Measurements from ENCODE around the gene CCDC170. TPM values are rescaled to one million over a fixed set of nuclear protein-coding genes. Genes with fewer than 3 reads are reported as not detected.
A peak's percentile ranks its signal among the peaks of the same experiment; 100 is the strongest.

CCDC170 gene
- total RNA-seq, 1 experiment from 2014 or later, result not detected

DNA sequence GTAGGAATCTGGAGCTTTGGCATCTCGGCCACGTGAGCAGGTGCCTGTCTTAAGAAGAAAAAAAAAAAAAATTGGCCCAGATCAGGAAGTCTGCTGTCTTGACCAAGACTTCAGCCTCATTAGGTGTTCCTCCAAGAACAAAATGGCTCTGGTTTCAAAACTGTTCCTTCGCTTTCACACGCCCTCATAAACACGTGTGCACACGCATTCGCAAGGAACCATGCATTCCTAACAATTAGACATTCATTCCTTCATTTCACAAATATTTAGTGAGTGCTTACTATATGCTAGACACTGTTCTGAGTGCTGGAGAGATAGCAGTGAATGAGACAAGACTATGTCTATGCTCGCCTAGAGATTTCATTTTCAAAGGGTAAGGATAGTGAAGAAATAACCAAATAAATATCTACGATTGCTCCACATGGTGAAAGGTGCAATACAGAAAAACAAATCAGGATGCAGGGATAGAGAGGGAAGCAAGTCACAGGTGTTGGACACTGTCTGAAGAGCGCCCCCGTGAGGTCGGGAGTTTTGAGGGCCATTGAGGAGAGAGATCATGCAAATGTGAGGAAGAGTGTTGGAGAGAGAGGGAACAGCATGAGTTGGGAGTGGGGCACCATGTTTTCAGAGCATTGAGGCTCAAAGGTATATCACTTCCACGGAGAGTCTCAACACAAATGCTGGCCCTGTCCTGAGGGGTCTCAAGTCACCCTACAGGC lies 53.3 kb downstream of the CCDC170 start:
- no peak overlapping the region for H3K4me2 ChIP-seq (ENCODE audit: low read length)
- no peaks in the 10 kb centered on the region for H4K20me1 ChIP-seq (ENCODE audit: low read length)
- no peaks in the 10 kb centered on the region for H3K9me3 ChIP-seq (ENCODE audit: low read length)
- no peaks in the 10 kb centered on the region for H3F3A ChIP-seq (ENCODE audit: low read length, unreplicated experiment)
- no peak overlapping the region for H2AFZ ChIP-seq (ENCODE audit: low read length)
- no peaks in the 10 kb centered on the region; the same call in 1 of the 2 replicates for H3K4me1 ChIP-seq (ENCODE audit: insufficient read depth, low read length)
- no peak overlapping the region for H3K4me3 ChIP-seq (ENCODE audit: low read length)
- intact Hi-C loops (cut with micrococcal nuclease), result no loop called here
- BruUV-seq (replicated peaks), result no TSS peak
- DNase-seq (no peak), ATAC-seq (no peak)
- no peaks in the 10 kb centered on the region for H3K36me3 ChIP-seq (ENCODE audit: low read depth, low read length)
- TF ChIP-seq, protein P1, sequence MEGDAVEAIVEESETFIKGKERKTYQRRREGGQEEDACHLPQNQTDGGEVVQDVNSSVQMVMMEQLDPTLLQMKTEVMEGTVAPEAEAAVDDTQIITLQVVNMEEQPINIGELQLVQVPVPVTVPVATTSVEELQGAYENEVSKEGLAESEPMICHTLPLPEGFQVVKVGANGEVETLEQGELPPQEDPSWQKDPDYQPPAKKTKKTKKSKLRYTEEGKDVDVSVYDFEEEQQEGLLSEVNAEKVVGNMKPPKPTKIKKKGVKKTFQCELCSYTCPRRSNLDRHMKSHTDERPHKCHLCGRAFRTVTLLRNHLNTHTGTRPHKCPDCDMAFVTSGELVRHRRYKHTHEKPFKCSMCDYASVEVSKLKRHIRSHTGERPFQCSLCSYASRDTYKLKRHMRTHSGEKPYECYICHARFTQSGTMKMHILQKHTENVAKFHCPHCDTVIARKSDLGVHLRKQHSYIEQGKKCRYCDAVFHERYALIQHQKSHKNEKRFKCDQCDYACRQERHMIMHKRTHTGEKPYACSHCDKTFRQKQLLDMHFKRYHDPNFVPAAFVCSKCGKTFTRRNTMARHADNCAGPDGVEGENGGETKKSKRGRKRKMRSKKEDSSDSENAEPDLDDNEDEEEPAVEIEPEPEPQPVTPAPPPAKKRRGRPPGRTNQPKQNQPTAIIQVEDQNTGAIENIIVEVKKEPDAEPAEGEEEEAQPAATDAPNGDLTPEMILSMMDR (conservative IDR thresholded peaks at IDR 0.05; ENCODE audit: low read depth, low read length), result peak; percentile 51
- TF ChIP-seq EZH2 (IDR thresholded peaks at IDR 0.05; ENCODE audit: low read length, unreplicated experiment), result no peak
- ChIA-PET POLR2A (ENCODE audit: unreplicated experiment) (no interaction called here), CTCF (no interaction called here)
- H3K79me2 ChIP-seq (ENCODE audit: low read length), result no peaks in the 10 kb centered on the region
- no peak overlapping the region for H3K27ac ChIP-seq (ENCODE audit: low read length)
- H3K27me3 ChIP-seq (ENCODE audit: low read length), result no peaks in the 10 kb centered on the region
- H3K9me2 ChIP-seq (replicated peaks; ENCODE audit: low read length), result no peaks in the 10 kb centered on the region
- no peak overlapping the region for H3K9ac ChIP-seq (ENCODE audit: low read length)

GRCh38 chr6:151548201-151548600 lies 54.4 kb downstream of the CCDC170 start:
- H3K9me3 ChIP-seq (ENCODE audit: low read length), result no peaks in the 10 kb centered on the region
- BruUV-seq (replicated peaks), result no TSS peak

DNA sequence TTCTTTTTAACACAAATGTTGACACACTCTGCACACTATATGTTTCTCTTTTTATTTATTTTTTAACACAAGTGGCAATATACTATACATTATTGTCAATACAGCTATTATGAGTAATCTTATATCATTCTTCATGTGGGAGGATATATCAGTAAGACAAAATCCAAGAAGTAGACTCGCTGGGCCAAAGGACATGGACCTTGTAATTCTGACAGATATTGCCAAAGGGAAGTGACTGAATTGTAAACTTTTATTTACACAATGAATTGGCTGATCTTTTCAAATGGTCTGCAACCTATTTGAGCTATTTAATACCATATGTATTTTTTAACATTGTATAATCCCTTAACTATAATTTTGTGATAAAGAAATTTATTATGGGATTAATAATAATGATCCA lies 56.0 kb downstream of the CCDC170 start:
- ChIA-PET POLR2A (ENCODE audit: unreplicated experiment) (no interaction called here), CTCF (no interaction called here)
- ATAC-seq (peak; percentile 56), DNase-seq (peak; percentile 56)
- intact Hi-C loops (cut with micrococcal nuclease), result no loop called here
- no peaks in the 10 kb centered on the region for H3K79me2 ChIP-seq (ENCODE audit: low read length)
- no peak overlapping the region for H2AFZ ChIP-seq (ENCODE audit: low read length)
- no peak overlapping the region for H3K27ac ChIP-seq (ENCODE audit: low read length)
- no peaks in the 10 kb centered on the region; the same call in 1 of the 2 replicates for H3K4me1 ChIP-seq (ENCODE audit: insufficient read depth, low read length)
- H3K4me3 ChIP-seq (ENCODE audit: low read length), result no peak overlapping the region
- H3K4me2 ChIP-seq (ENCODE audit: low read length), result no peak overlapping the region
- no peak overlapping the region for H3K9ac ChIP-seq (ENCODE audit: low read length)
- no peaks in the 10 kb centered on the region for H3K36me3 ChIP-seq (ENCODE audit: low read depth, low read length)
- no TSS peak for BruUV-seq (replicated peaks)
- H3F3A ChIP-seq (ENCODE audit: low read length, unreplicated experiment), result no peaks in the 10 kb centered on the region
- TF ChIP-seq EZH2 (IDR thresholded peaks at IDR 0.05; ENCODE audit: low read length, unreplicated experiment) (no peak), EZH2phosphoT487 (IDR thresholded peaks at IDR 0.05; ENCODE audit: borderline replicate concordance, low read length) (no peak)
- TF ChIP-seq, protein P1 (conservative IDR thresholded peaks at IDR 0.05; ENCODE audit: low read depth, low read length), result no peak
- no peaks in the 10 kb centered on the region for H4K20me1 ChIP-seq (ENCODE audit: low read length)
- no peaks in the 10 kb centered on the region for H3K9me3 ChIP-seq (ENCODE audit: low read length)
- no peaks in the 10 kb centered on the region for H3K9me2 ChIP-seq (replicated peaks; ENCODE audit: low read length)
- H3K27me3 ChIP-seq (ENCODE audit: low read length), result no peaks in the 10 kb centered on the region

More at GRCh38 chr6:151548201-151548600, 54.4 kb downstream of the CCDC170 start:
- Histone ChIP-seq H4K20me1 (ENCODE audit: low read length) (no peaks in the 10 kb centered on the region), H3K4me1 (ENCODE audit: insufficient read depth, low read length) (no peaks in the 10 kb centered on the region; the same call in 1 of the 2 replicates), H2AFZ (ENCODE audit: low read length) (no peak overlapping the region), H3K4me2 (ENCODE audit: low read length) (no peak overlapping the region), H3F3A (ENCODE audit: low read length, unreplicated experiment) (no peaks in the 10 kb centered on the region), H3K79me2 (ENCODE audit: low read length) (no peaks in the 10 kb centered on the region), H3K4me3 (ENCODE audit: low read length) (no peak overlapping the region), H3K36me3 (ENCODE audit: low read depth, low read length) (no peaks in the 10 kb centered on the region), H3K9me2 (replicated peaks; ENCODE audit: low read length) (no peaks in the 10 kb centered on the region), H3K27me3 (ENCODE audit: low read length) (no peaks in the 10 kb centered on the region), H3K27ac (ENCODE audit: low read length) (no peak overlapping the region), H3K9ac (ENCODE audit: low read length) (no peak overlapping the region)
- ATAC-seq (no peak), DNase-seq (no peak)
- TF ChIP-seq EZH2phosphoT487 (IDR thresholded peaks at IDR 0.05; ENCODE audit: borderline replicate concordance, low read length) (no peak), EZH2 (IDR thresholded peaks at IDR 0.05; ENCODE audit: low read length, unreplicated experiment) (no peak)
- TF ChIP-seq, protein P1 (conservative IDR thresholded peaks at IDR 0.05; ENCODE audit: low read depth, low read length), result no peak
- intact Hi-C loops (cut with micrococcal nuclease), result no loop called here
- ChIA-PET CTCF (no interaction called here), POLR2A (ENCODE audit: unreplicated experiment) (no interaction called here)
